Breast epithelium (tissue), 4 donors: ENCODE measurements around the gene NTNG1. TPM values are rescaled to one million over a fixed set of nuclear protein-coding genes. Genes with fewer than 3 reads are reported as not detected.

Source experiments
- DNase-seq, 2 donors: peaks; one replicate each; pipeline ENCODE4 v3.0.0-alpha.2; 2019; ENCODE audit warnings: low spot score in 2 of 2
- H3K27ac ChIP-seq, 2 donors: fragments of 200-600 bp; sonication (generic) in 1 of 2; one replicate each; pipeline ENCODE4 v1.5.1; 2016 to 2019; ENCODE audit warnings: mild to moderate bottlenecking in 1 of 2
- H3K27me3 ChIP-seq, 2 donors: fragments of 200-600 bp; sonication (generic) in 1 of 2; one replicate each; pipeline versions ENCODE4 v1.5.1 to v1.6.0; 2017 to 2019; ENCODE audit warnings: control low read depth in 1 of 2, mild to moderate bottlenecking in 1 of 2
- H3K36me3 ChIP-seq: fragments of 200-600 bp; one replicate; pipeline ENCODE4 v1.5.1; 2019
- H3K4me1 ChIP-seq, 2 donors: fragments of 200-600 bp; sonication (generic); one replicate each; pipeline ENCODE4 v1.5.1; 2016 to 2019; ENCODE audit warnings: control low read depth in 1 of 2
- H3K4me3 ChIP-seq, 3 donors: fragments of 200-600 bp; sonication (generic); 1 replicate in 2 of 3; 2 replicates in 1 of 3; pipeline ENCODE4 v1.5.1; 2016 to 2019; ENCODE audit warnings: mild to moderate bottlenecking in 3 of 3, moderate library complexity in 2 of 3
- H3K9me3 ChIP-seq, 2 donors: fragments of 200-600 bp; sonication (generic) in 1 of 2; one replicate each; pipeline ENCODE4 v1.5.1; 2016 to 2019; ENCODE audit warnings: control low read depth in 1 of 2
- CTCF ChIP-seq, 3 donors: fragments of 450-650 bp; IDR thresholded peaks; one replicate each; pipeline ENCODE4 v1.5.1; 2016 to 2017; ENCODE audit warnings: antibody characterized with exemption in 3 of 3, mild to moderate bottlenecking in 3 of 3, moderate library complexity in 3 of 3
- POLR2A ChIP-seq: fragments of 450-650 bp; IDR thresholded peaks from one replicate; pipeline ENCODE4 v1.6.1; 2016; ENCODE audit warnings: antibody characterized with exemption, mild to moderate bottlenecking, moderate library complexity
- POLR2AphosphoS5 ChIP-seq, 3 donors: sonication (generic); formaldehyde crosslinking; IDR thresholded peaks; one replicate each; pipeline ENCODE4 v1.6.1; 2017; ENCODE audit warnings: antibody characterized with exemption in 3 of 3
- intact Hi-C: fragments of 100-400 bp; cut with DNase I; formaldehyde crosslinking; loops from one replicate; pipeline ENCODE4 v1.15.1; 2023; ENCODE audit warnings: low total_unique reads
- total RNA-seq, 3 donors: library from RNA; depleted of rRNA; stranded (reverse); fragments of >200 nt; gene quantifications; one replicate each; pipeline ENCODE4 v1.1.0, GENCODE V29; 2016

The NTNG1 gene
- total RNA-seq, 3 donors from 2014 or later: 0.32 to 5.7 (median 0.98) TPM

- Histone ChIP-seq H3K4me3 (no peak overlapping the region), H3K36me3 (no peaks in the 10 kb centered on the region), H3K4me1 (no peaks in the 10 kb centered on the region), H3K9me3 (no peaks in the 10 kb centered on the region), H3K27ac (no peak overlapping the region), H3K27me3 (no peaks in the 10 kb centered on the region)
- no peak for TF ChIP-seq POLR2A
- DNase-seq: no peak
- intact Hi-C loops: no loop called here
Observed at GRCh38 chr1:107175102-107175909, 34.5 kb downstream of the NTNG1 start.

- Histone ChIP-seq H3K4me3 (no peak overlapping the region), H3K9me3 (no peaks in the 10 kb centered on the region), H3K4me1 (no peaks in the 10 kb centered on the region), H3K27ac (no peak overlapping the region), H3K27me3 (no peaks in the 10 kb centered on the region), H3K36me3 (no peaks in the 10 kb centered on the region)
- TF ChIP-seq POLR2AphosphoS5 (IDR thresholded peaks at IDR 0.05): no peak
- no peak for TF ChIP-seq POLR2A
- TF ChIP-seq CTCF (IDR thresholded peaks at IDR 0.05): no peak
- DNase-seq: no peak
- intact Hi-C loops: no loop called here
Observed at GRCh38 chr1:107181253-107181969, 40.6 kb downstream of the NTNG1 start.

GRCh38 chr1:107183011-107183410 is 42.2 kb downstream of the NTNG1 start:
- no peak for DNase-seq
- Histone ChIP-seq H3K27me3 (no peaks in the 10 kb centered on the region), H3K9me3 (no peaks in the 10 kb centered on the region), H3K36me3 (no peaks in the 10 kb centered on the region), H3K4me3 (no peak overlapping the region), H3K27ac (no peak overlapping the region), H3K4me1 (no peaks in the 10 kb centered on the region)
- TF ChIP-seq POLR2A: no peak
- no peak for TF ChIP-seq CTCF (IDR thresholded peaks at IDR 0.05)
- no peak for TF ChIP-seq POLR2AphosphoS5 (IDR thresholded peaks at IDR 0.05)
- intact Hi-C loops: no loop called here

- Histone ChIP-seq H3K4me3 (no peak overlapping the region), H3K9me3 (no peaks in the 10 kb centered on the region), H3K36me3 (no peaks in the 10 kb centered on the region), H3K27me3 (no peaks in the 10 kb centered on the region), H3K27ac (no peak overlapping the region), H3K4me1 (no peaks in the 10 kb centered on the region)
- intact Hi-C loops: no loop called here
- TF ChIP-seq CTCF (IDR thresholded peaks at IDR 0.05) (no peak), POLR2A (no peak), POLR2AphosphoS5 (IDR thresholded peaks at IDR 0.05) (no peak)
- no peak for DNase-seq
Observed at GRCh38 chr1:107184888-107185287, 44.0 kb downstream of the NTNG1 start.

- DNase-seq: no peak
- Histone ChIP-seq H3K27ac (no peak overlapping the region), H3K4me1 (no peaks in the 10 kb centered on the region), H3K36me3 (no peaks in the 10 kb centered on the region), H3K9me3 (no peaks in the 10 kb centered on the region), H3K27me3 (no peaks in the 10 kb centered on the region), H3K4me3 (no peak overlapping the region)
- TF ChIP-seq CTCF (IDR thresholded peaks at IDR 0.05) (no peak), POLR2A (no peak), POLR2AphosphoS5 (IDR thresholded peaks at IDR 0.05) (no peak)
- intact Hi-C loops: no loop called here
Observed at GRCh38 chr1:107187399-107187798, 46.6 kb downstream of the NTNG1 start.
